ENCODE results near the gene CLIC6.

GRCh38 chr21:34705011-34705410 lies 36.2 kb downstream of the CLIC6 start:
- TF ChIP-seq, protein P1, sequence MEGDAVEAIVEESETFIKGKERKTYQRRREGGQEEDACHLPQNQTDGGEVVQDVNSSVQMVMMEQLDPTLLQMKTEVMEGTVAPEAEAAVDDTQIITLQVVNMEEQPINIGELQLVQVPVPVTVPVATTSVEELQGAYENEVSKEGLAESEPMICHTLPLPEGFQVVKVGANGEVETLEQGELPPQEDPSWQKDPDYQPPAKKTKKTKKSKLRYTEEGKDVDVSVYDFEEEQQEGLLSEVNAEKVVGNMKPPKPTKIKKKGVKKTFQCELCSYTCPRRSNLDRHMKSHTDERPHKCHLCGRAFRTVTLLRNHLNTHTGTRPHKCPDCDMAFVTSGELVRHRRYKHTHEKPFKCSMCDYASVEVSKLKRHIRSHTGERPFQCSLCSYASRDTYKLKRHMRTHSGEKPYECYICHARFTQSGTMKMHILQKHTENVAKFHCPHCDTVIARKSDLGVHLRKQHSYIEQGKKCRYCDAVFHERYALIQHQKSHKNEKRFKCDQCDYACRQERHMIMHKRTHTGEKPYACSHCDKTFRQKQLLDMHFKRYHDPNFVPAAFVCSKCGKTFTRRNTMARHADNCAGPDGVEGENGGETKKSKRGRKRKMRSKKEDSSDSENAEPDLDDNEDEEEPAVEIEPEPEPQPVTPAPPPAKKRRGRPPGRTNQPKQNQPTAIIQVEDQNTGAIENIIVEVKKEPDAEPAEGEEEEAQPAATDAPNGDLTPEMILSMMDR (IDR thresholded peaks at IDR 0.05) = no peak
- TF ChIP-seq POLR2AphosphoS5 (IDR thresholded peaks at IDR 0.05) = peak; percentile 68

Measured in prostate gland (tissue), 2 donors.